Parathyroid adenoma (tissue), 2 donors: ENCODE results near the gene IFI27L2.

Experiments used
- H2AFZ ChIP-seq: fragments of 300-600 bp; sonication (generic); one replicate; pipeline ENCODE4 v1.7.0; 2017; ENCODE audit warnings: antibody characterized with exemption, mild to moderate bottlenecking
- H3K27ac ChIP-seq: fragments of 300-600 bp; sonication (generic); one replicate; pipeline ENCODE4 v1.7.0; 2017
- H3K27me3 ChIP-seq: fragments of 300-600 bp; sonication (generic); one replicate; pipeline ENCODE4 v1.7.0; 2017; ENCODE audit warnings: low read length; ENCODE audit not compliant: control insufficient read depth, insufficient read depth
- H3K36me3 ChIP-seq: fragments of 300-600 bp; sonication (generic); one replicate; pipeline ENCODE4 v1.7.0; 2017; ENCODE audit warnings: low read length; ENCODE audit not compliant: control insufficient read depth, insufficient read depth
- H3K4me1 ChIP-seq: fragments of 300-600 bp; sonication (generic); one replicate; pipeline ENCODE4 v1.7.0; 2017; ENCODE audit warnings: control low read depth
- H3K4me2 ChIP-seq: fragments of 300-600 bp; sonication (generic); one replicate; pipeline ENCODE4 v1.7.0; 2017; ENCODE audit warnings: low read length
- H3K4me3 ChIP-seq: fragments of 300-600 bp; sonication (generic); one replicate; pipeline ENCODE4 v1.7.0; 2017; ENCODE audit warnings: low read depth, low read length
- H3K79me2 ChIP-seq: fragments of 300-600 bp; sonication (generic); one replicate; pipeline ENCODE4 v1.7.0; 2017; ENCODE audit warnings: control low read depth
- H3K9ac ChIP-seq: fragments of 300-600 bp; sonication (generic); one replicate; pipeline ENCODE4 v1.7.0; 2017; ENCODE audit warnings: mild to moderate bottlenecking
- H3K9me3 ChIP-seq: fragments of 300-600 bp; sonication (generic); one replicate; pipeline ENCODE4 v1.7.0; 2017; ENCODE audit warnings: low read length; ENCODE audit not compliant: control insufficient read depth
- TF ChIP-seq, protein P1 (sequence below): fragments of 300-600 bp; sonication (generic); IDR thresholded peaks from one replicate; pipeline ENCODE4 v1.7.0; 2017; ENCODE audit warnings: antibody characterized with exemption, mild to moderate bottlenecking
- donor health status: primary hyperparathyroidism.

IFI27L2 gene

DNA sequence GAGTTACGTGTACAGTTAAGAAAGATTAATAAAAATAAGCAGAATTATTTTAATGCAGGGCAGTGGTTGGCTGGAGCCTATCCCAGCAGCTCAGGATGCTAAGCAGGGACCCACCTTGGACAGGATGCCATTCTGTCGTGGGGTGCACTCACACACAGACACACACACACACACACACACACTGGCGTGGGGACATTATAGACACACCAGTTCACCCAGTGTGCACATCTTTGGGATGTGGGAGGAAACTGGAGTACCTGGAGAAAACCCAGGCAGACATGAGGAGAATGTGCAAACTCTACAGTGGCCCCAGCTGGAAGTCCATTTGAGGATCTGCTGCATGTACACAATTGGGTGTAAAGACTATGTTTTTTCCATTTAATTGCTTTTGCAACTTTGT is 12.8 kb upstream of the IFI27L2 start:
- no peaks in the 10 kb centered on the region for H3K79me2 ChIP-seq
- no peak overlapping the region for H3K27ac ChIP-seq
- H3K4me3 ChIP-seq = no peak overlapping the region
- H3K27me3 ChIP-seq = no peaks in the 10 kb centered on the region
- no peak overlapping the region for H3K9ac ChIP-seq
- H3K4me2 ChIP-seq = no peak overlapping the region
- TF ChIP-seq, protein P1, sequence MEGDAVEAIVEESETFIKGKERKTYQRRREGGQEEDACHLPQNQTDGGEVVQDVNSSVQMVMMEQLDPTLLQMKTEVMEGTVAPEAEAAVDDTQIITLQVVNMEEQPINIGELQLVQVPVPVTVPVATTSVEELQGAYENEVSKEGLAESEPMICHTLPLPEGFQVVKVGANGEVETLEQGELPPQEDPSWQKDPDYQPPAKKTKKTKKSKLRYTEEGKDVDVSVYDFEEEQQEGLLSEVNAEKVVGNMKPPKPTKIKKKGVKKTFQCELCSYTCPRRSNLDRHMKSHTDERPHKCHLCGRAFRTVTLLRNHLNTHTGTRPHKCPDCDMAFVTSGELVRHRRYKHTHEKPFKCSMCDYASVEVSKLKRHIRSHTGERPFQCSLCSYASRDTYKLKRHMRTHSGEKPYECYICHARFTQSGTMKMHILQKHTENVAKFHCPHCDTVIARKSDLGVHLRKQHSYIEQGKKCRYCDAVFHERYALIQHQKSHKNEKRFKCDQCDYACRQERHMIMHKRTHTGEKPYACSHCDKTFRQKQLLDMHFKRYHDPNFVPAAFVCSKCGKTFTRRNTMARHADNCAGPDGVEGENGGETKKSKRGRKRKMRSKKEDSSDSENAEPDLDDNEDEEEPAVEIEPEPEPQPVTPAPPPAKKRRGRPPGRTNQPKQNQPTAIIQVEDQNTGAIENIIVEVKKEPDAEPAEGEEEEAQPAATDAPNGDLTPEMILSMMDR = no peak
- no peaks in the 10 kb centered on the region for H3K4me1 ChIP-seq
- H3K9me3 ChIP-seq = no peaks in the 10 kb centered on the region
- H2AFZ ChIP-seq = no peak overlapping the region
- no peaks in the 10 kb centered on the region for H3K36me3 ChIP-seq

DNA sequence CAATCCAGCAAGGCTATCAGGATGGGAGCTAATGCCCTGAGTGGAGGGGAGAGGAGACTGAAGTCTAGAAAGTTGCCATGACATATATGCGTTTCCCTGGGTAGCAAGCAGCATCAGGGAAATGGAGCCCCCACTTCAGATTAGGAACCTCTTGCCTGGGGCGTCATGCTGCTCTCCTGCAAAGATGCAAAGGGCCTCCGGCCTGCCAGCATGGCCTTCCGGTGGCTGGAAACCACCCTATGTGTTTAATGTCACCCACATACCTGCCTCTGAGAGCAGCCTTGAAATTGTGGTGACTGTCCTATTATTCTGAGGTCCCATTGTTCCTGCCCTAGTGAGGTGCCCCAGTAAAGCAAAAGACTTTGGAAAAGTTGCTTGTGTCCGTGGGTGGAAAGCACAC is 10.0 kb upstream of the IFI27L2 start:
- TF ChIP-seq, protein P1 = no peak
- Histone ChIP-seq H3K4me3 (no peak overlapping the region), H3K4me2 (no peak overlapping the region), H2AFZ (no peak overlapping the region), H3K27ac (no peak overlapping the region), H3K9me3 (no peaks in the 10 kb centered on the region), H3K27me3 (no peaks in the 10 kb centered on the region), H3K36me3 (no peaks in the 10 kb centered on the region), H3K9ac (no peak overlapping the region), H3K79me2 (no peaks in the 10 kb centered on the region), H3K4me1 (no peaks in the 10 kb centered on the region)

- H3K27me3 ChIP-seq = no peaks in the 10 kb centered on the region
- no peaks in the 10 kb centered on the region for H3K4me1 ChIP-seq
- no peak overlapping the region for H3K4me2 ChIP-seq
- no peak overlapping the region for H2AFZ ChIP-seq
- H3K79me2 ChIP-seq = no peaks in the 10 kb centered on the region
- no peaks in the 10 kb centered on the region for H3K9me3 ChIP-seq
- TF ChIP-seq, protein P1 = no peak
- H3K27ac ChIP-seq = no peak overlapping the region
- H3K9ac ChIP-seq = no peak overlapping the region
- no peaks in the 10 kb centered on the region for H3K36me3 ChIP-seq
- H3K4me3 ChIP-seq = no peak overlapping the region
Observed at GRCh38 chr14:94139006-94139405, 9.6 kb upstream of the IFI27L2 start.

DNA sequence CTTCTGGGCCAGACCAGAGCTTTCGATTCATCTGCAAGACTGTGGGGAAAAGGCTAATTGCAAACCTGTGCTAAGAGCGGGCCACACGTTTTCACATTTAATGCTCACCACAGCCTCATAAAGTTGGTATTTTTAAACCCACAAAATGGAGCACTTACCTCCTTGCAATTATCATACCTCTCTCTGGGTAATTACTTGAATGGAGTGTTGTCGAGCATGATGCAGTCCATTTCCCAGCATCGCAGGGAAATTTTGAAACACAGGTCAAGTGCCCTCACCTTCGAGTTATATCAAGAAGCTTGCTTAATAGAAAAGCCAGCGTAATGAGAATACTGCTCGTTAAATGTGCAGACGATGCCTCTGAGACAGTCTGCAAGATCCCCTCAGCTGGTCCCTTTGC is 8.8 kb upstream of the IFI27L2 start:
- Histone ChIP-seq H2AFZ (no peak overlapping the region), H3K79me2 (no peaks in the 10 kb centered on the region), H3K4me3 (no peak overlapping the region), H3K4me1 (no peaks in the 10 kb centered on the region), H3K9me3 (no peaks in the 10 kb centered on the region), H3K27me3 (no peaks in the 10 kb centered on the region), H3K4me2 (no peak overlapping the region), H3K36me3 (no peaks in the 10 kb centered on the region), H3K9ac (no peak overlapping the region), H3K27ac (no peak overlapping the region)
- TF ChIP-seq, protein P1 = no peak

GRCh38 chr14:94136575-94137331 is 7.3 kb upstream of the IFI27L2 start:
- Histone ChIP-seq H3K36me3 (no peaks in the 10 kb centered on the region), H3K9me3 (no peaks in the 10 kb centered on the region), H3K4me2 (no peak overlapping the region), H3K4me3 (no peak overlapping the region), H3K27me3 (no peaks in the 10 kb centered on the region), H3K27ac (no peak overlapping the region), H3K4me1 (no peaks in the 10 kb centered on the region), H3K9ac (no peak overlapping the region), H3K79me2 (no peaks in the 10 kb centered on the region), H2AFZ (peak overlapping the region; percentile 56)
- TF ChIP-seq, protein P1 = peak; percentile 99
